ENCODE data around the gene ZMYND8. TPM values are rescaled to one million over a fixed set of nuclear protein-coding genes. Genes with fewer than 3 reads are reported as not detected.

Gene ZMYND8
- total RNA-seq, 1 experiment from 2014 or later, result 53.1 TPM

GRCh38 chr20:47296950-47297349, 59.5 kb downstream of the ZMYND8 start:
- H3K4me1 Mint-ChIP-seq (ENCODE audit: low read depth, unreplicated experiment), result peaks cover 8% of the 10 kb centered on the region
- H3K9me3 Mint-ChIP-seq (ENCODE audit: low read depth, unreplicated experiment), result no peaks in the 10 kb centered on the region
- TF ChIP-seq, protein P1, sequence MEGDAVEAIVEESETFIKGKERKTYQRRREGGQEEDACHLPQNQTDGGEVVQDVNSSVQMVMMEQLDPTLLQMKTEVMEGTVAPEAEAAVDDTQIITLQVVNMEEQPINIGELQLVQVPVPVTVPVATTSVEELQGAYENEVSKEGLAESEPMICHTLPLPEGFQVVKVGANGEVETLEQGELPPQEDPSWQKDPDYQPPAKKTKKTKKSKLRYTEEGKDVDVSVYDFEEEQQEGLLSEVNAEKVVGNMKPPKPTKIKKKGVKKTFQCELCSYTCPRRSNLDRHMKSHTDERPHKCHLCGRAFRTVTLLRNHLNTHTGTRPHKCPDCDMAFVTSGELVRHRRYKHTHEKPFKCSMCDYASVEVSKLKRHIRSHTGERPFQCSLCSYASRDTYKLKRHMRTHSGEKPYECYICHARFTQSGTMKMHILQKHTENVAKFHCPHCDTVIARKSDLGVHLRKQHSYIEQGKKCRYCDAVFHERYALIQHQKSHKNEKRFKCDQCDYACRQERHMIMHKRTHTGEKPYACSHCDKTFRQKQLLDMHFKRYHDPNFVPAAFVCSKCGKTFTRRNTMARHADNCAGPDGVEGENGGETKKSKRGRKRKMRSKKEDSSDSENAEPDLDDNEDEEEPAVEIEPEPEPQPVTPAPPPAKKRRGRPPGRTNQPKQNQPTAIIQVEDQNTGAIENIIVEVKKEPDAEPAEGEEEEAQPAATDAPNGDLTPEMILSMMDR (IDR thresholded peaks at IDR 0.05; ENCODE audit: unreplicated experiment), result no peak
- BruUV-seq (replicated peaks), result no TSS peak
- intact Hi-C loops (cut with micrococcal nuclease; ENCODE audit: unreplicated experiment), result no loop called here
- peak; percentile 33 for DNase-seq
- peak overlapping the region; percentile 56 for H3K27ac Mint-ChIP-seq (ENCODE audit: unreplicated experiment)
- no peaks in the 10 kb centered on the region for H3K27me3 Mint-ChIP-seq (ENCODE audit: unreplicated experiment)
- CTCF ChIA-PET, result interaction anchor here (1.2 to 1.5 kb wide), 2 partner anchors 22 to 87 kb away, joined by 3 to 12 read pairs; no protein-coding TSS in a partner anchor
- H3K4me3 Mint-ChIP-seq (ENCODE audit: low read depth, unreplicated experiment), result no peak overlapping the region
- H3K36me3 Mint-ChIP-seq (ENCODE audit: insufficient read depth, unreplicated experiment), result peaks cover 60% of the 10 kb centered on the region

DNA sequence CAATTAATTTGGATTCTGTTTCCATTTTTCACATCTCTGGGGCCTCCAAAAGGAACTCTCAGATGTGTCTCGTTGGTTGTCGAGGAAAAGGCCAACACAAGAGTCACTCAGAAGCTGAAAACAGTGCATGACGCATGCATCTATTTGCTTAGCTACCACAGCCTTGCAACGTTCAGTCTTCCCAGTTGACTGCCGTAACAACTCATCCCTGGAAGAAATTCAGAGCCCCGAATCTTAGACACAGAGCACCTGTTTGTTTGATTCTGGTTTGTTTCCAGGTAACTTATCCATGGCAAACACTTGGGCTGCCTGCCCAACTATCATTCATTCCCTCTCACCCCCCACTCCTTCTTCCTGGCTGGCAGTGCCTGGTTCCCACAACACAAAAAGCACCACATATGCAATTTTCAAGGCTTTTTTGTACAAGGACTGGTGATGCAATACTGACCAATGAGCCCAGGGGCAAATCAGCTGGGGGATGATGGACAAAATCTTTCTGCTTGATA, 60.5 kb downstream of the ZMYND8 start:
- TF ChIP-seq, protein P1 (IDR thresholded peaks at IDR 0.05; ENCODE audit: unreplicated experiment), result no peak
- Mint-ChIP-seq H3K4me3 (ENCODE audit: low read depth, unreplicated experiment) (no peak overlapping the region), H3K4me1 (ENCODE audit: low read depth, unreplicated experiment) (peaks cover 8% of the 10 kb centered on the region), H3K36me3 (ENCODE audit: insufficient read depth, unreplicated experiment) (peaks cover 64% of the 10 kb centered on the region), H3K9me3 (ENCODE audit: low read depth, unreplicated experiment) (no peaks in the 10 kb centered on the region), H3K27me3 (ENCODE audit: unreplicated experiment) (no peaks in the 10 kb centered on the region), H3K27ac (ENCODE audit: unreplicated experiment) (no peak overlapping the region)
- BruUV-seq (replicated peaks), result no TSS peak
- CTCF ChIA-PET, result interaction anchor here (1.2 to 1.5 kb wide), 2 partner anchors 88 to 197 kb away, joined by 4 to 10 read pairs; no protein-coding TSS in a partner anchor
- intact Hi-C loops (cut with micrococcal nuclease; ENCODE audit: unreplicated experiment), result no loop called here
- no peak for DNase-seq

DNA sequence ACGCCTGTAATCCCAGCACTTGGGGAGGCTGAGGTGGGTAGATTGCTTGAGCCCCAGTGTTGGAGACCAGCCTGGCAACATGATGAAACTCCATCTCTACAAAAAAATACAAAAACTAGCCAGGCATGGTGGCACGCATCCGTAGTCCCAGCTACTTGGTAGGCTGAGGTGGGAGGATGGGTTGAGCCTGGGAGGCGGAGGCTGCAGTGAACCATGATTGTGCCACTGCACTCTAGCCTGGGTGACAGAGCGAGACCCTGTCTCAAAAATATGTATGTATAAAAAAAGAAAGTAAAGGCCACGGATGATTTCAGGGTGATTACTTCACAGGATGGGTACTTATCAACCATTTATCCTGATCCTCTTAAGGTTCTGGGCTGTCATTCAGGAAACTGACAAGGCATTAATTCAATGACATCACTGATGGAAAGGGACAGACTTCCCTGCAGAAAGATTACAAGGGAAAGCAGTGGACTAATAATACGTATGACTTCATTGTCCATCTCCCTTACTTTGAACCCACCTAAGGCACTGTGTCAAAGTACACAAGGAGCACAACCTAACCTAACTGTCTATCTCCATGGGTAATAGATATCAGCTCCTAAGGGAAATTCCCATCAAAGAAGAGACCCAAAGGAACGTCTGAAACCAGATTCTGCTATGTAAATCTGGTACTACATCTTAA, 61.2 kb downstream of the ZMYND8 start:
- Mint-ChIP-seq H3K36me3 (ENCODE audit: insufficient read depth, unreplicated experiment) (peaks cover 64% of the 10 kb centered on the region), H3K9me3 (ENCODE audit: low read depth, unreplicated experiment) (no peaks in the 10 kb centered on the region), H3K4me1 (ENCODE audit: low read depth, unreplicated experiment) (peaks cover 8% of the 10 kb centered on the region), H3K4me3 (ENCODE audit: low read depth, unreplicated experiment) (no peak overlapping the region), H3K27ac (ENCODE audit: unreplicated experiment) (no peak overlapping the region), H3K27me3 (ENCODE audit: unreplicated experiment) (no peaks in the 10 kb centered on the region)
- TF ChIP-seq, protein P1 (IDR thresholded peaks at IDR 0.05; ENCODE audit: unreplicated experiment), result no peak
- intact Hi-C loops (cut with micrococcal nuclease; ENCODE audit: unreplicated experiment), result no loop called here
- DNase-seq, result no peak
- no TSS peak for BruUV-seq (replicated peaks)
- CTCF ChIA-PET, result interaction anchor here (1.2 to 1.5 kb wide), 2 partner anchors 89 to 198 kb away, joined by 4 to 10 read pairs; no protein-coding TSS in a partner anchor

DNA sequence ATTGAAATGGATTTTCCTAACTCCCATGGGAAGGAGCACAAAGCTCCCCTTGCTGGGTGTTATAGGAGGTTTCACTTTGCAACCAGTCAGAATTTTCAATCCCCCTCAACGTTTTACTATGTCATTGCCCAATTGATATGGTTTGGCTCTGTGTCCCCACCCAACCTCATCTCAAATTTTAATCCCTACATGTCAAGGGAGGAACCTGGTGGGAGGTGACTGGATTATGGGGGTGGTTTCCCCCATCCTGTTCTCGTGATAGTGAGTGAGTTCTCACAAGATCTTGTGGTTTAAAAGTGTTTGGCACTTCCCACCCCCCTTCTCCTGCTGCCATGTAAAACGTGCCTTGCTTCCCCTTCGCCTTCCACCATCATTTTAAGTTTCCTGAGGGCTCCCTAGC, 62.9 kb downstream of the ZMYND8 start:
- TF ChIP-seq, protein P1 (IDR thresholded peaks at IDR 0.05; ENCODE audit: unreplicated experiment), result no peak
- H3K4me3 Mint-ChIP-seq (ENCODE audit: low read depth, unreplicated experiment), result no peak overlapping the region
- H3K4me1 Mint-ChIP-seq (ENCODE audit: low read depth, unreplicated experiment), result peaks cover 8% of the 10 kb centered on the region
- DNase-seq, result no peak
- intact Hi-C loops (cut with micrococcal nuclease; ENCODE audit: unreplicated experiment), result no loop called here
- no peak overlapping the region for H3K27ac Mint-ChIP-seq (ENCODE audit: unreplicated experiment)
- no TSS peak for BruUV-seq (replicated peaks)
- no peaks in the 10 kb centered on the region for H3K9me3 Mint-ChIP-seq (ENCODE audit: low read depth, unreplicated experiment)
- peaks cover 72% of the 10 kb centered on the region for H3K36me3 Mint-ChIP-seq (ENCODE audit: insufficient read depth, unreplicated experiment)
- CTCF ChIA-PET, result no interaction called here
- no peaks in the 10 kb centered on the region for H3K27me3 Mint-ChIP-seq (ENCODE audit: unreplicated experiment)
